Measurements from ENCODE around the gene PAPPA. TPM values are rescaled to one million over a fixed set of nuclear protein-coding genes. Genes with fewer than 3 reads are reported as not detected.

The PAPPA gene
- total RNA-seq, 3 donors from 2014 or later (not counting 1 experiment from before 2014, with no cell fraction given) = not detected

- TF ChIP-seq, protein P1, sequence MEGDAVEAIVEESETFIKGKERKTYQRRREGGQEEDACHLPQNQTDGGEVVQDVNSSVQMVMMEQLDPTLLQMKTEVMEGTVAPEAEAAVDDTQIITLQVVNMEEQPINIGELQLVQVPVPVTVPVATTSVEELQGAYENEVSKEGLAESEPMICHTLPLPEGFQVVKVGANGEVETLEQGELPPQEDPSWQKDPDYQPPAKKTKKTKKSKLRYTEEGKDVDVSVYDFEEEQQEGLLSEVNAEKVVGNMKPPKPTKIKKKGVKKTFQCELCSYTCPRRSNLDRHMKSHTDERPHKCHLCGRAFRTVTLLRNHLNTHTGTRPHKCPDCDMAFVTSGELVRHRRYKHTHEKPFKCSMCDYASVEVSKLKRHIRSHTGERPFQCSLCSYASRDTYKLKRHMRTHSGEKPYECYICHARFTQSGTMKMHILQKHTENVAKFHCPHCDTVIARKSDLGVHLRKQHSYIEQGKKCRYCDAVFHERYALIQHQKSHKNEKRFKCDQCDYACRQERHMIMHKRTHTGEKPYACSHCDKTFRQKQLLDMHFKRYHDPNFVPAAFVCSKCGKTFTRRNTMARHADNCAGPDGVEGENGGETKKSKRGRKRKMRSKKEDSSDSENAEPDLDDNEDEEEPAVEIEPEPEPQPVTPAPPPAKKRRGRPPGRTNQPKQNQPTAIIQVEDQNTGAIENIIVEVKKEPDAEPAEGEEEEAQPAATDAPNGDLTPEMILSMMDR (IDR thresholded peaks at IDR 0.05) = no peak
- H3K4me1 Mint-ChIP-seq = no peaks in the 10 kb centered on the region
- intact Hi-C loops (cut with micrococcal nuclease) = no loop called here
Observed at GRCh38 chr9:116141864-116142561, 11.6 kb upstream of the PAPPA start.

DNA sequence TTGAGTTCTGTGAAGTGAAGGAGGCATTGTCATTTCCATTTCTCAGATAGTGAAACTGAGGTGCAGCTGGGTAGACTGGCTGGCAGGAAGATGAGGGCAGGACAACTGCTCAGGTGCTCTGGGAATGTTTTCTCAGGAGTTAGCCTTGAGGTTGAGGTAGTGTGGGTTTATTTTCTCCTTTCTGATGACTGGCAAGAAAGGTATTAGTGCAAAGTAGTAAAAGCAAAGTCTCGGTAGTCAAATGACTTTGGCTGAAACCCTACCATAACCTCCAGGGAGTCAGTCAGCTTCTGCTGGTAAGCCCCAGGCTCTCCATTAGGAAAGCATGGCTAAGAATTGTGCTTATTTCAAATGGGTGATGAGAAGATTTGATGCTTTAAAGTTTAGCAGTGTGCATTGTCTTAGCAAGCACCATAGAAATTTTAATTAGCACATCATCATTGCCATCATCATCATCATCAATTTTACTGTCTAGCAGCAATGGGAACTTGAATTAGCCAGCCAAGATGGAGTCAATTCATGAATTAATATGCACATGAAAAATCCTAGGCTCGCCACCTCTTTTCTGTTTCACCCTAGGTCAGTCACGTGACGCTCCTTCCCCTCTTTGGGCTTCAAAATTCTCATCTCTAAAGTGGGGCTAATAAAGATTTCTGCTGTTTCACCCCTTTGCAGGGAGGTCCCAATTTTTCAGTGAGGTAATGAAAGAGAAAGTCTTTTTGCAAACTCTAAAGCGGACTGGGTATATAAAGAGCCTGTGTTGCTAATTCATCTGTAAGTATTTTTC lies 10.7 kb upstream of the PAPPA start:
- Histone ChIP-seq H3K4me1 (ENCODE audit: control insufficient read depth, insufficient read depth, low read length) (no peaks in the 10 kb centered on the region), H3K27me3 (ENCODE audit: control insufficient read depth, insufficient read depth, low read length) (no peaks in the 10 kb centered on the region), H3K27ac (ENCODE audit: low read length) (no peak overlapping the region), H3K4me3 (ENCODE audit: low read length) (no peak overlapping the region), H3K9me3 (ENCODE audit: control insufficient read depth, insufficient read depth, low read length) (no peaks in the 10 kb centered on the region), H3K36me3 (ENCODE audit: control insufficient read depth, insufficient read depth, low read length) (no peaks in the 10 kb centered on the region)
- Mint-ChIP-seq H3K36me3 (no peaks in the 10 kb centered on the region), H3K27ac (no peak overlapping the region), H3K9me3 (peaks cover 4 to 10% of the 10 kb centered on the region in 2 donors), H3K27me3 (ENCODE audit: low read depth in 2 of 2) (no peaks in the 10 kb centered on the region), H3K4me3 (no peak overlapping the region), H3K4me1 (no peaks in the 10 kb centered on the region)
- intact Hi-C loops (cut with micrococcal nuclease) = no loop called here
- TF ChIP-seq, protein P1 (IDR thresholded peaks at IDR 0.05) = no peak
- no peak for DNase-seq
- no peak for ATAC-seq
- WGBS (ENCODE audit: insufficient coverage) = 77% methylated on average over 3 of the region's 5 CpGs

More at GRCh38 chr9:116141864-116142561, 11.6 kb upstream of the PAPPA start:
- Histone ChIP-seq H3K9me3 (ENCODE audit: control insufficient read depth, insufficient read depth, low read length) (no peaks in the 10 kb centered on the region), H3K27me3 (ENCODE audit: control insufficient read depth, insufficient read depth, low read length) (no peaks in the 10 kb centered on the region), H3K27ac (ENCODE audit: low read length) (no peak overlapping the region), H3K4me1 (ENCODE audit: control insufficient read depth, insufficient read depth, low read length) (no peaks in the 10 kb centered on the region), H3K36me3 (ENCODE audit: control insufficient read depth, insufficient read depth, low read length) (no peaks in the 10 kb centered on the region), H3K4me3 (ENCODE audit: low read length) (no peak overlapping the region)
- H3K27me3 Mint-ChIP-seq (ENCODE audit: low read depth in 2 of 2) = no peaks in the 10 kb centered on the region
- no peak for ATAC-seq
- no peak for DNase-seq
- 89% methylated on average over 6 of the region's 6 CpGs for WGBS (ENCODE audit: insufficient coverage)
- no peak overlapping the region for H3K4me3 Mint-ChIP-seq
- H3K36me3 Mint-ChIP-seq = no peaks in the 10 kb centered on the region
- no peak overlapping the region for H3K27ac Mint-ChIP-seq
- H3K9me3 Mint-ChIP-seq = peaks cover 10 to 11% of the 10 kb centered on the region in 2 donors

DNA sequence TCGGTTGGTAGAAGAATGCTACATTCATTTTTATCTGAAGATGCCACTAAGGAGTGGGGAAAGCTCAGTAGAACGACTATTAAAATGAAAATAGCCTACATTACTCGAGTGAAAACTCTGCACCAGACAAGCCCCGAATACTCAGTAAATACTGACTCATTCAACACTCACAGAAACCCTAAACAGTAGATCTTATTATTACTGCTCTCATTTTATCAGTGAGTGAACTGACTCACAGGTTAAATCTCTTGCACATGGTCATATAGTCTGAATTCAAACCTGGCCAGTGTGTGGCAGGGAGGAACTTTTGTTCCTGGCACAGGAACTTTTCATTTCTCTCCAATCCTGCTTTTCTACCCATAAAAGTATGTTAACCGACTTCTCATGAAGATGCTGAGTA lies 9.6 kb upstream of the PAPPA start:
- no peak overlapping the region for H3K27ac Mint-ChIP-seq
- no peaks in the 10 kb centered on the region for H3K4me1 Mint-ChIP-seq
- intact Hi-C loops (cut with micrococcal nuclease) = no loop called here
- 62% methylated on average over 5 of the region's 5 CpGs for WGBS (ENCODE audit: insufficient coverage)
- Histone ChIP-seq H3K4me3 (ENCODE audit: low read length) (no peak overlapping the region), H3K9me3 (ENCODE audit: control insufficient read depth, insufficient read depth, low read length) (no peaks in the 10 kb centered on the region), H3K27me3 (ENCODE audit: control insufficient read depth, insufficient read depth, low read length) (no peaks in the 10 kb centered on the region), H3K4me1 (ENCODE audit: control insufficient read depth, insufficient read depth, low read length) (no peaks in the 10 kb centered on the region), H3K27ac (ENCODE audit: low read length) (no peak overlapping the region), H3K36me3 (ENCODE audit: control insufficient read depth, insufficient read depth, low read length) (no peaks in the 10 kb centered on the region)
- no peak for ATAC-seq
- no peaks in the 10 kb centered on the region for H3K27me3 Mint-ChIP-seq (ENCODE audit: low read depth in 2 of 2)
- TF ChIP-seq, protein P1 (IDR thresholded peaks at IDR 0.05) = no peak
- no peak for DNase-seq
- peaks cover 4 to 10% of the 10 kb centered on the region in 2 donors for H3K9me3 Mint-ChIP-seq
- H3K36me3 Mint-ChIP-seq = no peaks in the 10 kb centered on the region
- no peak overlapping the region for H3K4me3 Mint-ChIP-seq
